HCT116 (cell line): ENCODE results near the gene ADARB2. TPM values are rescaled to one million over a fixed set of nuclear protein-coding genes. Genes with fewer than 3 reads are reported as not detected.

Experiments used
- ATAC-seq: fragments of 200-7000 bp; cut with Tn5 transposase; 2 replicates; pipeline ENCODE4 v1.9.1; 2020; ENCODE audit warnings: mild to moderate bottlenecking, moderate library complexity
- BruUV-seq: library from RNA; stranded (reverse); fragments of 400-500 nt; replicated peaks from 2 replicates; lab custom pipeline; 2021; lab: Mats Ljungman, UMichigan
- CTCF ChIA-PET: fragments of 300-600 bp; sonication (Branson Sonifier 250); formaldehyde crosslinking; loops from one replicate; lab custom pipeline; 2021; ENCODE audit warnings: antibody characterized with exemption; lab: Charles Lee
- POLR2A ChIA-PET: fragments of 300-600, 350-600 bp; sonication (Branson Sonifier 250); formaldehyde crosslinking; loops from one replicate; lab custom pipeline; 2021; ENCODE audit warnings: antibody characterized with exemption; lab: Charles Lee
- RAD21 ChIA-PET, 2 experiments: fragments of 300-600 bp; sonication (Branson Sonifier 250); formaldehyde crosslinking; loops; one replicate each; lab custom pipeline; 2023; ENCODE audit warnings: low total read pairs in 2 of 2; ENCODE audit not compliant: uncharacterized antibody in 2 of 2, unreplicated experiment in 2 of 2, low non-redundant PET in 1 of 2; lab: Charles Lee
- DNase-seq: peaks from one replicate; pipeline ENCODE4 v3.0.0-alpha.2; 2010; ENCODE audit warnings: low read depth, low spot score
- H2AFZ ChIP-seq: fragments of 200-600 bp; shearing (Covaris generic), sonication (generic); 2 replicates; pipeline ENCODE4 v1.6.1; 2017; ENCODE audit warnings: low read depth, mixed run types, mixed read lengths, antibody characterized with exemption, low read length; ENCODE audit not compliant: poor library complexity, severe bottlenecking
- H3K27ac ChIP-seq: 2 replicates; pipeline ENCODE4 v1.5.1; 2012; ENCODE audit warnings: low read depth, low read length
- H3K27me3 ChIP-seq: fragments of 200-600 bp; sonication (generic); 2 replicates; pipeline ENCODE4 v1.6.1; 2016; ENCODE audit warnings: mixed run types, low read length, mixed read lengths; ENCODE audit not compliant: insufficient read depth
- H3K36me3 ChIP-seq, 2 experiments: fragments of 200-500 bp in 1 of 2; fragments of 200-600 bp in 1 of 2; sonication (Bioruptor generic) in 1 of 2; sonication (generic) in 1 of 2; 2 replicates each; pipeline versions ENCODE4 v1.5.1 to v1.6.1; 2014 to 2016; ENCODE audit warnings: low read length in 2 of 2, inconsistent platforms in 1 of 2, mixed read lengths in 1 of 2, mixed run types in 1 of 2; ENCODE audit not compliant: insufficient read depth in 2 of 2, control insufficient read depth in 1 of 2
- H3K4me1 ChIP-seq, 2 experiments: fragments of 200-600 bp in 1 of 2; sonication (generic) in 1 of 2; 2 replicates each; pipeline versions ENCODE4 v1.5.1 to v1.6.1; 2012 to 2017; ENCODE audit warnings: low read length in 2 of 2, inconsistent platforms in 1 of 2, mild to moderate bottlenecking in 1 of 2, mixed read lengths in 1 of 2, mixed run types in 1 of 2, moderate library complexity in 1 of 2; ENCODE audit not compliant: insufficient read depth in 2 of 2, control insufficient read depth in 1 of 2
- H3K4me2 ChIP-seq: fragments of 200-600 bp; sonication (generic); 2 replicates; pipeline ENCODE4 v1.6.1; 2017; ENCODE audit warnings: mixed run types, low read length, mixed read lengths
- H3K4me3 ChIP-seq, 2 experiments: fragments of 200-600 bp in 1 of 2; sonication (generic) in 1 of 2; replicated peaks in 1 of 2; 2 replicates each; pipeline ENCODE4 v1.5.1; 2011 to 2016; ENCODE audit warnings: low read length in 2 of 2, control low read depth in 1 of 2, low read depth in 1 of 2, mild to moderate bottlenecking in 1 of 2, mixed read lengths in 1 of 2, mixed run types in 1 of 2
- H3K79me2 ChIP-seq: fragments of 200-600 bp; sonication (generic); 2 replicates; pipeline ENCODE4 v1.6.1; 2017; ENCODE audit warnings: mild to moderate bottlenecking, mixed run types, low read length, moderate library complexity, mixed read lengths; ENCODE audit not compliant: insufficient read depth
- H3K9ac ChIP-seq: fragments of 200-600 bp; sonication (generic); 2 replicates; pipeline ENCODE4 v1.6.1; 2016; ENCODE audit warnings: low read length, mixed read lengths
- H3K9me2 ChIP-seq: fragments of 200-600 bp; sonication (generic), shearing (Covaris generic); 2 replicates; pipeline ENCODE4 v1.6.1; 2017; ENCODE audit warnings: mixed run types, mild to moderate bottlenecking, moderate library complexity; ENCODE audit not compliant: insufficient read depth
- H3K9me3 ChIP-seq, 2 experiments: fragments of 200-500 bp in 1 of 2; fragments of 200-600 bp in 1 of 2; sonication (Bioruptor generic) in 1 of 2; sonication (generic) in 1 of 2; 2 replicates each; pipeline ENCODE4 v1.6.1; 2014 to 2017; ENCODE audit warnings: low read length in 2 of 2, mixed read lengths in 2 of 2, inconsistent platforms in 1 of 2, low read depth in 1 of 2, mild to moderate bottlenecking in 1 of 2, mixed run types in 1 of 2, moderate library complexity in 1 of 2; ENCODE audit not compliant: control insufficient read depth in 1 of 2, insufficient read depth in 1 of 2
- H4K20me1 ChIP-seq: fragments of 200-600 bp; sonication (generic), shearing (Covaris generic); 2 replicates; pipeline ENCODE4 v1.6.1; 2017; ENCODE audit warnings: mixed run types, mild to moderate bottlenecking, moderate library complexity; ENCODE audit not compliant: insufficient read depth
- CBX3 ChIP-seq: IDR thresholded peaks from 2 replicates; pipeline ENCODE4 v1.6.1; 2012; ENCODE audit warnings: low read depth
- CEBPB ChIP-seq: IDR thresholded peaks from 2 replicates; pipeline ENCODE4 v1.6.1; 2012; ENCODE audit warnings: low read depth
- EGR1 ChIP-seq: IDR thresholded peaks from 2 replicates; pipeline ENCODE4 v1.6.1; 2012; ENCODE audit warnings: low read depth
- ELF1 ChIP-seq: IDR thresholded peaks from 2 replicates; pipeline ENCODE4 v1.6.1; 2012; ENCODE audit warnings: low read depth, borderline replicate concordance
- FOSL1 ChIP-seq: IDR thresholded peaks from 2 replicates; pipeline ENCODE4 v1.6.1; 2012; ENCODE audit warnings: low read depth
- JUND ChIP-seq: IDR thresholded peaks from 2 replicates; pipeline ENCODE4 v1.6.1; 2012
- POLR2A ChIP-seq: IDR thresholded peaks from 2 replicates; pipeline ENCODE4 v1.7.0; 2011; ENCODE audit warnings: borderline replicate concordance; ENCODE audit not compliant: insufficient read depth, insufficient read length; ENCODE audit errors: extremely low read depth
- POLR2AphosphoS5 ChIP-seq: IDR thresholded peaks from 2 replicates; pipeline ENCODE4 v1.6.1; 2011; ENCODE audit warnings: mild to moderate bottlenecking, low read depth, low read length, moderate library complexity
- REST ChIP-seq: IDR thresholded peaks from 2 replicates; pipeline ENCODE4 v1.6.1; 2012; ENCODE audit warnings: low read depth
- SIN3A ChIP-seq: IDR thresholded peaks from 2 replicates; pipeline ENCODE4 v1.6.1; 2012; ENCODE audit warnings: low read depth
- SP1 ChIP-seq: IDR thresholded peaks from 2 replicates; pipeline ENCODE4 v1.6.1; 2012; ENCODE audit warnings: low read depth
- SRF ChIP-seq: IDR thresholded peaks from 2 replicates; pipeline ENCODE4 v1.6.1; 2012; ENCODE audit warnings: low read depth
- TCF7L2 ChIP-seq: IDR thresholded peaks from 2 replicates; pipeline ENCODE4 v1.7.0; 2011; ENCODE audit warnings: borderline replicate concordance, inconsistent platforms; ENCODE audit not compliant: insufficient read depth, insufficient read length; ENCODE audit errors: extremely low read depth
- YY1 ChIP-seq: IDR thresholded peaks from 2 replicates; pipeline ENCODE4 v1.6.1; 2011; ENCODE audit warnings: low read length, low read depth, moderate library complexity, mild to moderate bottlenecking; ENCODE audit not compliant: insufficient replicate concordance; ENCODE audit errors: extremely low read depth
- ZBTB33 ChIP-seq: IDR thresholded peaks from 2 replicates; pipeline ENCODE4 v1.6.1; 2011; ENCODE audit warnings: mild to moderate bottlenecking, low read length, moderate library complexity; ENCODE audit not compliant: insufficient replicate concordance; ENCODE audit errors: extremely low read depth
- ZNF274 ChIP-seq: fragments of 200-500 bp; sonication (Bioruptor generic); IDR thresholded peaks from 2 replicates; pipeline ENCODE4 v1.6.1; 2014; ENCODE audit warnings: mild to moderate bottlenecking, low read depth, low read length, inconsistent platforms
- intact Hi-C: fragments of 100-400 bp; cut with micrococcal nuclease; formaldehyde crosslinking; loops from 2 replicates; pipeline ENCODE4 v1.10.0; 2022
- total RNA-seq: library from RNA; stranded (reverse); gene quantifications from one replicate; pipeline ENCODE4 v1.2.1, GENCODE V29; 2021; ENCODE audit not compliant: unreplicated experiment
- TF ChIP-seq, protein P1 (sequence below): IDR thresholded peaks from 2 replicates; pipeline ENCODE4 v1.6.1; 2012

The ADARB2 gene
- total RNA-seq, 1 experiment from 2014 or later, result not detected

DNA sequence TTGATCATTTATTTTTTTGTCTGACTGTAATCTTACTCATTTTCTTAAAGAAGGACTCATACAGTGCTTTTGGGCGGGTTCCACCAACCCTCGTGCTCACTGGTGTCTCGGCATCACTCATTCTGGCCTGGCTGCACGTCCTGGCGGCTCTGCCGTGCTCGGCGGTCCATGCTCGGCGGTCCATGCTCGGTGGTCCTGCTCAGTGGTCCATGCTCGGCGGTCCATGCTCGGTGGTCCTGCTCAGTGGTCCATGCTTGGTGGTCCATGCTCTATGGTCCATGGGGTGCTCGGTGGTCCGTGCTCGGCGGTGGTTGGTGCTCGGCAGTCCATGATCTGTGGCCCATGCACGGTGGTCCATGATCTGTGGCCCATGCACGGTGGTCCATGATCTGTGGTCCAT lies 608.7 kb downstream of the ADARB2 start:
- no TSS peak for BruUV-seq
- POLR2A ChIA-PET, result no interaction called here
- Histone ChIP-seq H3K9me2 (no peaks in the 10 kb centered on the region), H3K27me3 (no peaks in the 10 kb centered on the region), H3K36me3 (peaks cover 4 to 8% of the 10 kb centered on the region in 2 experiments; a peak in 3 of 4 replicates), H3K4me2 (no peak overlapping the region), H2AFZ (no peak overlapping the region), H3K9ac (no peak overlapping the region), H3K27ac (no peak overlapping the region), H4K20me1 (no peaks in the 10 kb centered on the region), H3K4me3 (no peak overlapping the region), H3K4me1 (no peaks in the 10 kb centered on the region), H3K79me2 (0 out of 2 replicates have a peak, but pooled peaks cover 2% of the 10 kb centered on the region)
- RAD21 ChIA-PET, result no interaction called here
- no peak for DNase-seq
- no peak for ATAC-seq
- intact Hi-C loops, result no loop called here
- CTCF ChIA-PET, result no interaction called here
- TF ChIP-seq CEBPB, result no peak
- TF ChIP-seq, all 23 proteins: peak for 0
- H3K9me3 ChIP-seq, result no peaks in the 10 kb centered on the region

GRCh38 chr10:1128115-1128514 lies 609.2 kb downstream of the ADARB2 start:
- H3K9me3 ChIP-seq, result no peaks in the 10 kb centered on the region
- no peak for DNase-seq
- no peak overlapping the region for H2AFZ ChIP-seq
- 0 out of 2 replicates have a peak, but pooled peaks cover 2% of the 10 kb centered on the region for H3K79me2 ChIP-seq
- POLR2A ChIA-PET, result no interaction called here
- no TSS peak for BruUV-seq
- ATAC-seq, result no peak
- CTCF ChIA-PET, result no interaction called here
- no peaks in the 10 kb centered on the region for H3K27me3 ChIP-seq
- H3K9ac ChIP-seq, result no peak overlapping the region
- H3K4me2 ChIP-seq, result no peak overlapping the region
- peaks cover 4 to 9% of the 10 kb centered on the region in 2 experiments; a peak in 3 of 4 replicates for H3K36me3 ChIP-seq
- RAD21 ChIA-PET, result no interaction called here
- no peaks in the 10 kb centered on the region for H3K4me1 ChIP-seq
- no peak overlapping the region for H3K4me3 ChIP-seq
- no peaks in the 10 kb centered on the region for H4K20me1 ChIP-seq
- no peak overlapping the region for H3K27ac ChIP-seq
- intact Hi-C loops, result no loop called here
- H3K9me2 ChIP-seq, result no peaks in the 10 kb centered on the region
- TF ChIP-seq ZNF274 (no peak), SP1 (no peak), YY1 (no peak), POLR2A (no peak), POLR2AphosphoS5 (no peak), FOSL1 (no peak), REST (no peak), EGR1 (no peak), ZBTB33 (no peak), TCF7L2 (no peak), JUND (no peak), ELF1 (no peak), CBX3 (no peak), CEBPB (no peak), SRF (no peak), SIN3A (no peak)
- TF ChIP-seq, protein P1, sequence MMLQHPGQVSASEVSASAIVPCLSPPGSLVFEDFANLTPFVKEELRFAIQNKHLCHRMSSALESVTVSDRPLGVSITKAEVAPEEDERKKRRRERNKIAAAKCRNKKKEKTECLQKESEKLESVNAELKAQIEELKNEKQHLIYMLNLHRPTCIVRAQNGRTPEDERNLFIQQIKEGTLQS, result no peak
